GM21737 (cell line): ENCODE measurements around the gene SLC44A2.

ENCODE experiments used
- ATAC-seq: cut with Tn5 transposase; IDR thresholded peaks from one replicate; pipeline ENCODE4 v1.9.1; 2021; ENCODE audit warnings: mild to moderate bottlenecking, moderate library complexity; ENCODE audit not compliant: unreplicated experiment

The SLC44A2 gene

DNA sequence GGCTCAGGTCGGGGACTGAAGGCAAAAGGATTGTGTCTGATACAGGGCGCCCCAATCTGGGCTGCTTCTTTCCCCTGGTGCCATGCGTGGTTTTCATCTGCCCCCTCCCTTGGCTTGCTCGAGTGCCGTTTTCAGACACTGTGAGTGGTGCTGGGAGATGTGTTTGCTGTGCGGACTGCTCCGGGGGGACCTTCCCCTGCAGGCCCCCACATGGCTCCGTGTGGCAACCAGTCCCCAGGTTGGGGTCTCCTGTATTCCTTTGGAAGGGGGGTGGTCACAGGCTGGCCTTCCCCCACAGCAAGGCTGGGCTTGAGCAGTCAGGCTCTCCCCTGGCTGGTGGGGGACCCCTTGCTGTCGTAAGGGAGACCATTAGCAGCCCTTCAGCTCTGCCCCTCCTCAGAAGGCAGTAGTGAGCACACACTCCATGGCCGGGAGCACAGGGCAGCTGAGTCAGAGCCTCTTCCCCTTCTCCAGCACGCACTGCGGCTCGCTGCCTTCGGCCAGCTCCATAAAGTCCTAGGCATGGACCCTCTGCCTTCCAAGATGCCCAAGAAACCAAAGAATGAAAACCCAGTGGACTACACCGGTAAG, 55.3 kb downstream of the SLC44A2 start:
- ATAC-seq = no peak

DNA sequence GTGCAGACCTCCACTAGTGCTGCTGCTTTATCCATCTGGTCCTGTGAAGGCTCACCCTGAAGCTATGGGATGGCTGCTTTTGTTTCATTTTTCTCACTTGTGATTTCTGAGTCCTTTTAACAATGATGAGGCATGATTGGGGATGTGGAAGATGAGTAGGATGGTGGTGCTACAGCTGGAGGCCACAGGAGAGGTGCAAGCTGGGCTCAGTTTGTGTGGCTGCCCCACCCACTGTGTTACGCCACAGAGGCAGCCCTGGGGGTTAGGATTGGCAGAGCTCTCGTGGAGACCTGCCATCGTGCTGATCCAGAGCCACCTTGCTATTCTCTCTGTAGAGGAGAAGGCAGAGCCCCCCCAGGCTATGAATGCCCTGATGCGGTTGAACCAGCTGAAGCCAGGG, 56.3 kb downstream of the SLC44A2 start:
- ATAC-seq = no peak

DNA sequence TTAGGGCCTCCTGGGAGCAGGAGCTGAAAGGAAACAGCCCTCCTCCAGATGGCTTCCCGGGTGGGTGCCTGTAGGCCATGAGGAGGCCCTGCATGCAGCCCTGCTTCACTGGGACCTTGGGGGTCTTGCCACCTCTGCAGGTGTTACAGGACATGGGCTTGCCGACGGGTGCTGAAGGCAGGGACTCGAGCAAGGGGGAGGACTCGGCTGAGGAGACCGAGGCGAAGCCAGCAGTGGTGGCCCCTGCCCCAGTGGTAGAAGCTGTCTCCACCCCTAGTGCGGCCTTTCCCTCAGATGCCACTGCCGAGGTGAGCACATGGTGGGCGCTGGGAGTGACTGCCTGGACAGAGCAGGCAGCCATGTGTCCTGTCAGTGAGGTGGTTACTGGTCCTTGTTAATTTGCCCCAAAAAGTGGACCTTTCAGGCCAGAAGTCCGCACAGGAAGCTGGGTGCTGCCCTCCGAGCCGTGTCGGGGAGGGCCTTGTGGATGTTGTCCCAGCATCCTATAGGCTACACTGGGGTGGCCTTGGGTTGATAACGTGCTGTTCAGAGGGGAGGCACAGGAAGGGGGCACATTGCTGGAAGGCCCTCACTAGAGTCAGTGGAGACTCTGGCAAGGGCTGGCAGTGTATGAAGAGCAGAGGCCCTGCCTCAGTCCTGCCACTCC, 57.2 kb downstream of the SLC44A2 start:
- ATAC-seq = no peak

DNA sequence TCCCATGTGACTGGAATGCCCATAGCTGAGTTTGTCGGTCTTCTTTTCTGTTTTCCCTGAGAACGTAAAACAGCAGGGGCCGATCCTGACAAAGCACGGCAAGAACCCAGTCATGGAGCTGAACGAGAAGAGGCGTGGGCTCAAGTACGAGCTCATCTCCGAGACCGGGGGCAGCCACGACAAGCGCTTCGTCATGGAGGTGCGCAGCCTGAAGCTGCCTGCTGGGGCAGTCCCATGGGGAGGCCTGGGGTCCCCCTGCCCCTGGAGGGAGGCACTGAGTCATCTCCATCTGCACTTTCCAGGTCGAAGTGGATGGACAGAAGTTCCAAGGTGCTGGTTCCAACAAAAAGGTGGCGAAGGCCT, 57.7 kb downstream of the SLC44A2 start:
- no peak for ATAC-seq

DNA sequence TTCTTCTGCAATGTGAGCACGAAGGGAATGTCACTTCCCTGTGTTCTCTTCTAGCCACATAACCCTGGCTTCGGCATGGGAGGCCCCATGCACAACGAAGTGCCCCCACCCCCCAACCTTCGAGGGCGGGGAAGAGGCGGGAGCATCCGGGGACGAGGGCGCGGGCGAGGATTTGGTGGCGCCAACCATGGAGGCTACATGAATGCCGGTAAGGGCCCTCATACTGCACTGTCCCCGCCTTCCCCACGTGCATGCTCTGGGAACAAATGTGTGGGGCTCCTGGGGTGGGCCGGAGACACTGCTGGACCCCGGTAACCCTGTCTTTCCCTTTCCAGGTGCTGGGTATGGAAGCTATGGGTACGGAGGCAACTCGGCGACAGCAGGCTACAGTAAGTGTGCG, 58.2 kb downstream of the SLC44A2 start:
- no peak for ATAC-seq

DNA sequence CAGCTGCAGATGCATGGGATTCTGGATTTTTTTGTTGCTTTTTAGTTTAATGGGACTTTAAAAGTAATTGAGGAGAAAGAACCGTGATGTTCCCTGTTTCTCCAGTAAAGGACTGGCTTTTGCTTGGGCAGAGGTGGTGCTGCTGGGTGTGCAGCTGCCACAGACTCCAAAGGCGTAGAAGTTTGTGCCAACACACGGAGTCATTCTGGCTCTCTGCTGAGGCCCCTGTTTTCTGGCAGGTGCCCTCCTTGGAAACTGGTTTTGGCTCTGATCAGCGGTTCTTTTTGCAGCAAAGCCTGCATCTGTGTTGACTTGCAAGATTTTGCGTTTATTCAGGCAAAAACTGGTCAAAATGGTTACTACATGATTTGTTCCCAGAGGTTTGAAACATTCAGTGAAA, 59.9 kb downstream of the SLC44A2 start:
- ATAC-seq = no peak

DNA sequence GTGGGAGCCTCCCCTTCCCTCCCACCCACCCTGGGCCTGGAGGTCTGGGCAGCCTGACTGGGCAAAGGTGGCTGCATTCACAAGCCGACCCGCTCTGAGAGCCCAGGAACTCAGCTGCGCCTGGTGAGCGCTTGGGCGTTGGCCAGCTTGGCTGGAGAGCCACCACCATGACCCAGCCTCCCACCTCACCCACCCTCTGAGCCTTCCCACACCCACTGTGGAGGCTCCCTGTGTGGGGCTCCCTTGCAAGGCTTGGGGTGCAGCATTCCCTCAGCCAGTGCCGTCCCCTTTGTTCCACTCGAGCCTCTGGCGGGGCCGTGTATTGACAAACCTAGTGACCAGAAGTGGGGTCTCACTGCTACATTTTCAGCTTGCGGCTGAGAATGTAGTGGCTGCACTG, 60.8 kb downstream of the SLC44A2 start:
- no peak for ATAC-seq

DNA sequence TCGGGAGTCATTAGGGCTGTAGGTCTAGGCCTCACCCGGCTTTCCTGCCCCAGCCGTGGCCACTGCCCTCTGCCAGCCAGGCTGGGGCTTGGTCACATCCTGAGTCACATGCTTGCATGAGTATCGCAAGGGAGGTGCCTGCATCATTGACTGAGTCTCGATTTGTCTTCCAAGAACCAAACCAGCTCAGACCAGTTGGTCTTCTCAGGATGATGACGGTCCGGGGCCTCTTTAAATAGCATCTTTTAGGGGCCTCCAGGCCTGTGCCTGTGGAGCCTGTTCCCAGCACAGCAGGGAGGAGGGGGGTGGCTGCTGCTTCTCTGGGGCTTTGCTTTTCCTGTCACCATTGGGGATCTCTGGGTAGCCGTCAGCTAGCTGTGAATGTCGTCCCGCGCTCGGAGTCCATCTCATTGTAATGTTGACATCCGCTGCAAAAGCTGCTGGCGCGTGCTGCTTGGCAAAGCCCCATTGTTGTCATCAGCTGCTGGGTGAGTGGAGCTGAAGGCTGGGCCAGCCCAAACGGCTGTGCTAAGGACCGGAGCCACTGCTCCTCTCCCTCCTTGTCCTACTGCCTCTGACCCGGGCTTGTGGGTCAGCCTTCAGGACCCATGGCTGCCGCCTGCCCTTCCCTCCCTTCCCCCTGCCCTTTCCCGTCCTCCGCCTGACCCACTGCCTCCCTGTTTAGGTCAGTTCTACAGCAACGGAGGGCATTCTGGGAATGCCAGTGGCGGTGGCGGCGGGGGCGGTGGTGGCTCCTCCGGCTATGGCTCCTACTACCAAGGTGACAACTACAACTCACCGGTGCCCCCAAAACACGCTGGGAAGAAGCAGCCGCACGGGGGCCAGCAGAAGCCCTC, 61.5 kb downstream of the SLC44A2 start:
- ATAC-seq = no peak

DNA sequence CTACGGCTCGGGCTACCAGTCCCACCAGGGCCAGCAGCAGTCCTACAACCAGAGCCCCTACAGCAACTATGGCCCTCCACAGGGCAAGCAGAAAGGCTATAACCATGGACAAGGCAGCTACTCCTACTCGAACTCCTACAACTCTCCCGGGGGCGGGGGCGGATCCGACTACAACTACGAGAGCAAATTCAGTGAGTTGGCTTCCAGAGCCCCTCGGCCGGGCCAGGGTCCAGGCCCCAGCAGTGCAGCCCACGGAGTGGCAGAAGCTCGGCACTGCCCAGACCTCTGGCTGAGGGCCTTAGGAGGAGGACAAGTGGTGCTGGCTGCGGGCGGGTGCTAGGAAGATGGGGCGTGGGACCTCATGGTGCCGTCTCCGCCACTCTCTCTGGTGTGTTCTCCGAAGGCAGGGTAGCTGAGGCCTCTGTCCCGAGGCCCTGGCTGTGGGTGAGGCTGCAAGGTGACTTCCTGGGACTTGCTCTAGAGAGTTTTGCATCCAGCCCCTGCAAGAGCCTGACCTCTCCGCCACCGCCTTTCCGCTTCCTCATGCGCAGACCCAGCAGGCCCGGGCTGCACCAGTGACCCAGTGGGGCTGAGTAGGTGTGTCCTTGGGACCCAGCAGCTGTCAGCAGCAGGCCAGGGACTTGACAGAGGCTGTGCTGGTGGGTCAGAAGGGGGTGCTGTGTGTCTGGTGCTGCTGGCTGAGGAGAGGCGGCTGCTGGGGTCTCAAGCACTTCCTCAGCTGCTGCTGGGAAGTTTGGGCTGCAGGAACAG, 62.4 kb downstream of the SLC44A2 start:
- no peak for ATAC-seq

DNA sequence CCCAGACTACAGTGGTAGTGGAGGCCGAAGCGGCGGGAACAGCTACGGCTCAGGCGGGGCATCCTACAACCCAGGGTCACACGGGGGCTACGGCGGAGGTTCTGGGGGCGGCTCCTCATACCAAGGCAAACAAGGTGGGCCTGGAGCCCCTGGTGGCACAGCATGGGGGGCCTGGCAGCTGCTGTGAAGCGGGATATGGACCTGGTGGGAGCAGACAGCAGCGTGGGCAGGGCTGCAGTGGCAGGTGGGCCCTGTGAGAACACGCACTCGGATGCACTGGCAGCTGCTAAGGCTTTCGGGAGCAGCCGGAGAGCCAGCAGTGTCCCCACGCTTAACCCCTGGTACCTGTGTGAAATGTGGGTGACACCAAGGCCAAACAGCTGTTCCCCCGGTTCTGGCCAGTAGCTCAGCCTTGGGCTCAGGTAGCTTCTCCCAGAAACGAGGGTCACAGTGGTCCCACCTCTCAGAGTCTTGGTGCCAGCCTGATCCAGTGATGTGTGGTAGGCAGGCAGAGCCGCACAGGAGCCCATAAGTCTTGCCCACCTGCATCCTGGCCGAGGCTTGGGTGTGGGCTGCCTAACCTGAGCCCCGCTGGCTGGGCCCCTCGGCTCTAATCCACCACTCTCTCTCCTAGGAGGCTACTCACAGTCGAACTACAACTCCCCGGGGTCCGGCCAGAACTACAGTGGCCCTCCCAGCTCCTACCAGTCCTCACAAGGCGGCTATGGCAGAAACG, 63.4 kb downstream of the SLC44A2 start:
- ATAC-seq = no peak

DNA sequence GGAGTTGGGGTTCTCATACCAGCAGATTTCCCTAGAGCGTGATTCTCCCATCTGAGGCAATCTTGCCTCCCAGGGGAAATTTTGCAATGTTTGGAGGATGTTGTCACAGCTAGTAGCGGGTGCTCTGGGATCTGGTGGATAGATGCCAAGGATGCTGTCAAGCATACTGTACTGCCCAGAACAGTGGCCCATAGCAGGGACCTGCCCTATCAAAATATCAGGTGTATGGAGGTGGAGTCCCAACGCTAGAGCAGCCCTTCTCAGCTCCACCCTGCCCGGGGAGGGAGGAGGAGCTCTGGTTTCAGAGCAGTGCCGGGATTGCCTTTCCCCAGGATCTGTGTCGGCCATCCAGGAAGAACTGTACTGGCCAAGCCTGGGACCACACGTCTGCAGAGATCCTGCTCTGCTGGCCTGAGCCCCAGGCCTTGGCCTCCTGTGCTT, 65.0 kb downstream of the SLC44A2 start:
- ATAC-seq = no peak

DNA sequence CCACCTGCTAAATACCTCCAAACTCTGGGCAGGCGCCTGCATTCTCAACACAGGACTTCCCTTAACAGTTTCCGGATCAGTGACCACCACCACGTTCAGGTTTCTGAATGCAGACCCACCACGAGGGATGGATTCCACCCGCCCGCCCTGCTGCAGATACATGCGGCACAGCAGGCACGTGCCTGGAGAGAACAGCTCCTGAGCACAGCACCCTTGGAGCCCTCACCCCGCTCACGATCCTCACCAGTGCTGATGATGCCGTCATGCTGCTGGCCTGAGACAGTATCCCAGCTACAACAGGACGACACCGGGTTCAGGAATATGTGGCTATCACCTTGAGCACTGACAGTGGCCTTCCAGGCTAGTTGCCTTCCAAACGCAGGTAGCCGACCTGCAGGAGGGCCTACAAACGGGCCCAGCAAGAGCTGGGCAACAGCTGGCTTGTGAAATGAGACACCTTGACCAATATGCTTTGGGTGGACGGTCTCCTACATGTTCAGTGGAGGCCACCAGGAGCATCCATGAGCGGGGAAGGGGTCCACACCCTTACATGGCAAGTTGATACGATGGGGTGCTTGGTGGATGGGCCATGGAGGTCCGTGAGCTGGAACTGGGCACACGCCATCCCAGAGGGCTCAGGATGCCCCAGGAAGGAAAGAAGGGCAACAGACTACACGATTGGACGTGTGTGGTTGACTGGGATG, 66.0 kb downstream of the SLC44A2 start:
- ATAC-seq = no peak

DNA sequence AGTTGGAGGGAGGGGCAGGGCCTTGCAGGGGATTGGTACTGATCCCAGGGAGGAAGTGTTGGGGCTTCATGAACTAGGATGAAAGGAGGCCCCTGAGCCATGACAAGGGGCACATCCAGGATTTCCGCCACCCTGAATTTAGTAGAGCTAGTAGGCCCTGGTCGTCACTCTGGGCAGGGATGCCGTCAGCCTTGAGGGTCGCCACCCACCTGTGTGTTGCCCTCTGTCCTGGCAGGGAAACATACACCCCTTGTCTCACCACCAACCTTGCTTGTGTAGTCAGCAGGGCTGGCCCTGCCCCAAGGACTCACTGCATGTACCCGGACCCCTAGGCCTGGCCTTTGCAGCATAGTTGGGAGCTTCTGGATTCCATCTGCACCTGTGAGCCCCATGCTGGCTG, 66.5 kb downstream of the SLC44A2 start:
- no peak for ATAC-seq

DNA sequence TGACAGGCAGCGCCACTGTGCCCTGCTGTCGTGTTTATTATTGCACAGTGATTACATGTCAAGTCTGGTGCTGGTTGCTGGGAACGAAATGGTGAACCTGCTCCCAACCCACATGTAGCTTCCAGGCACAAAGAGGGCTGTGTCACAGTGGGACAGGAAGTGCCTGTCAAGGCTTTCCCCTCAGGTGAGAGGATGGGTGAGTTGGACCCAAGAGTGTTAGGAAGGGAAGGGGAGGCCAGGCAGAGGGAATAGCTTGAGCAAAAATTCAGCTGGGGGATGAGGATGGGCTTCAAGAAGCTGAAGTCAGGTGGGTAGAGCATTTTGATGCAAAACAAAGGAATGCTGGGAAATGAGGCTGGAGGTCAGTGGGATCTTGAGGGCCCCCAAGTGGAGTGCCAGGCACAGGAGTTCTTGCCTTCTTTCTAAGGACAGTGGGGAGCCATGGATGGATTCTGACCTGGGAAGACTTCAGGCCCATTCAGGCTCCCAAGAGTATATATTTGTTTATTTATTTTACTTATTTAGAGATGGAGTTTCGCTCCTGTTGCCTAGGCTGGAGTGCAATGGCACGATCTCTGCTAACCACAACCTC, 67.4 kb downstream of the SLC44A2 start:
- no peak for ATAC-seq
